GM12875 (cell line): Measurements from ENCODE around the gene PALD1.

ENCODE experiments used
- H3K4me3 ChIP-seq: one replicate; pipeline ENCODE4 v1.5.1; 2011; ENCODE audit warnings: low read depth, low read length, control low read depth
- TF ChIP-seq, protein P1 (sequence below): IDR thresholded peaks from 2 replicates; pipeline ENCODE4 v1.5.1; 2011; ENCODE audit warnings: low read depth, mild to moderate bottlenecking, control low read depth, inconsistent platforms, low read length, moderate library complexity, borderline replicate concordance; ENCODE audit not compliant: insufficient read depth

Gene PALD1

DNA sequence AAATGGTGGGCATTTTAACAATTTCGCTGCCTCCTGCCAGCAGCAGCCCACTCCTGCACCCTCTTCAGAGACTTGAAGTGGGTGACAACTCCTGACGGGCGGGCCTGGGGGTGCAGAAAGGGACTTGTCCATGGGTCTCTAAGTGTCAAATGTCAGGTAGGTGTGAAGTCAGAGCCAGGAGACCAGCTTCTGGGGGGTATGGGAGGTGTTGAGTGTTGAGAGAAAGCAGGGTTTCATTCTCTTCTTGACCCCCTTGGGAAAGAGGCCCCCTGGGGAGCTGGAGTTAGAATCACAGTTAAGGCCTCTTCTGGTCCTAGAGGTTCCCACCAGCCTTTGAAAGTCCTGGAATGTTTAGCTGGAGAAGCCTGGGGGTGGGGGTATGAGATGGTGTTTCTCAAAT, 11.6 kb upstream of the PALD1 start:
- TF ChIP-seq, protein P1, sequence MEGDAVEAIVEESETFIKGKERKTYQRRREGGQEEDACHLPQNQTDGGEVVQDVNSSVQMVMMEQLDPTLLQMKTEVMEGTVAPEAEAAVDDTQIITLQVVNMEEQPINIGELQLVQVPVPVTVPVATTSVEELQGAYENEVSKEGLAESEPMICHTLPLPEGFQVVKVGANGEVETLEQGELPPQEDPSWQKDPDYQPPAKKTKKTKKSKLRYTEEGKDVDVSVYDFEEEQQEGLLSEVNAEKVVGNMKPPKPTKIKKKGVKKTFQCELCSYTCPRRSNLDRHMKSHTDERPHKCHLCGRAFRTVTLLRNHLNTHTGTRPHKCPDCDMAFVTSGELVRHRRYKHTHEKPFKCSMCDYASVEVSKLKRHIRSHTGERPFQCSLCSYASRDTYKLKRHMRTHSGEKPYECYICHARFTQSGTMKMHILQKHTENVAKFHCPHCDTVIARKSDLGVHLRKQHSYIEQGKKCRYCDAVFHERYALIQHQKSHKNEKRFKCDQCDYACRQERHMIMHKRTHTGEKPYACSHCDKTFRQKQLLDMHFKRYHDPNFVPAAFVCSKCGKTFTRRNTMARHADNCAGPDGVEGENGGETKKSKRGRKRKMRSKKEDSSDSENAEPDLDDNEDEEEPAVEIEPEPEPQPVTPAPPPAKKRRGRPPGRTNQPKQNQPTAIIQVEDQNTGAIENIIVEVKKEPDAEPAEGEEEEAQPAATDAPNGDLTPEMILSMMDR, result no peak
- H3K4me3 ChIP-seq, result no peak overlapping the region

DNA sequence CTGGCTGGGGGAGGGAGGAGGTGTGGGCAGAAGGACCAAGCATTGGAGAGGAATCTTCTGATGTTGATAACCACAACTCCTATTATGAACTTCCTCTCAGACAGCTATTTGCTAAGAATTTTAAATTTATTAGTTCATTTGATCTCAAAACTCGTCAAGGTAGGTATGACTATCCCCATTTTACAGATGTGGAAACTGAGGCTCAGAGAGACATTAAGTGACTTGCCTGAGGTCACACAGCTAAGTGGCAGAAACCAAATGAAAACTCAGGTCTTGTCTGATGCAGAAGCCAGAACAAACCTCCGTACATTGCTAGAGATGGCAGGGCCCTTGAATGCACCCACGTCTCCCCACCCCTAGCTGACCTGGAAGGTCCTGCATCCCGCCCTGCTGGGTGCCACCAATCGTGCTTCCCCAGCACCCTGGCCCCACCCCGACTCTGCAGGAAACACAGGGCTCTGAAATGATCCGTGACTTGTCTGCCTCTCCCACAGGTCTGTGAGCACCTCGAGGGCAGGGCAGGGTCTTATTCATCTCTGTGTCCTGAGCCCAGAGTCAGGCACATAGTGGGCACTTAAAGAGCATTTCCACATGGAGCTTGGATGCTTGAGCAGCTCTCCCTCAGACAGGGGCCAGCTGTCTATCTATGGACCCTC, 5.6 kb upstream of the PALD1 start:
- TF ChIP-seq, protein P1, result no peak
- no peak overlapping the region for H3K4me3 ChIP-seq

DNA sequence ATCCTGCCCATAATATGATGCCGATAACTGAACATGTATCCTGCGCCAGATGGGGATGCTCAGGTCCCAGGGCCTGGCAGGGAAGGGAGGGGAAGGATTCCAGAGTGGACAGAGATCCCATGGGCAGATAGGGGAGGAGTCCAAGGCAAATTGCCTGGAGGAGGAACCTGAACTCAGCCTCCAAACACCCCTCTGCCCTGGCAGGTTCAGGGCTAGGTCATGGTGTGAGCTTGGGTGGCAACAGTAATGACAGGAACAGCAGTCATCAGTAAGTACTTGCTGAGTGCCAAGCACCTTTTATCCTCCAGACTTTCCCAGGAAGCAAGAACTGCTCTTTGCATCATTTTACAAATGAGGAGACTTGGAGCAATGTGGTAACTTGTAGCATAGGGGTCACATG, 3.8 kb upstream of the PALD1 start:
- TF ChIP-seq, protein P1, result no peak
- no peak overlapping the region for H3K4me3 ChIP-seq

DNA sequence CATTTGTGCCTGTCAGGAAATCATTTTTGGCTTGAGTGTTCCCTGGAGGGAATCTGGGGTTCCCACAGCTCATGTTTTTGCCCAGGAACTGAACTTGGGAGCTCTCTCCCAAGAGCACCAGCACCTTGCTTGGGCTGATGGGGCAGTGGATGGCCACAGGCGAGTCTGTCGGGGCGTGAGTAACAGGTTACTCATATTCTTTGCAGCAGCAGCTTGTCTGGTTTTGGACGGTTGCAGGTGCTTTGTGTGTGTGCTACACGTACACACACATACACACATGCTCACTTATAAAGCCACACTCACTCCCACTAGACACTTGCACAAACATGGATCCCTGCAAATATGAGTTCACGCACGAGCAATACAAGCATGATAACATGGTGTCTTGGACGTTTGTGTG, 2.9 kb upstream of the PALD1 start:
- H3K4me3 ChIP-seq, result no peak overlapping the region
- TF ChIP-seq, protein P1, result no peak

DNA sequence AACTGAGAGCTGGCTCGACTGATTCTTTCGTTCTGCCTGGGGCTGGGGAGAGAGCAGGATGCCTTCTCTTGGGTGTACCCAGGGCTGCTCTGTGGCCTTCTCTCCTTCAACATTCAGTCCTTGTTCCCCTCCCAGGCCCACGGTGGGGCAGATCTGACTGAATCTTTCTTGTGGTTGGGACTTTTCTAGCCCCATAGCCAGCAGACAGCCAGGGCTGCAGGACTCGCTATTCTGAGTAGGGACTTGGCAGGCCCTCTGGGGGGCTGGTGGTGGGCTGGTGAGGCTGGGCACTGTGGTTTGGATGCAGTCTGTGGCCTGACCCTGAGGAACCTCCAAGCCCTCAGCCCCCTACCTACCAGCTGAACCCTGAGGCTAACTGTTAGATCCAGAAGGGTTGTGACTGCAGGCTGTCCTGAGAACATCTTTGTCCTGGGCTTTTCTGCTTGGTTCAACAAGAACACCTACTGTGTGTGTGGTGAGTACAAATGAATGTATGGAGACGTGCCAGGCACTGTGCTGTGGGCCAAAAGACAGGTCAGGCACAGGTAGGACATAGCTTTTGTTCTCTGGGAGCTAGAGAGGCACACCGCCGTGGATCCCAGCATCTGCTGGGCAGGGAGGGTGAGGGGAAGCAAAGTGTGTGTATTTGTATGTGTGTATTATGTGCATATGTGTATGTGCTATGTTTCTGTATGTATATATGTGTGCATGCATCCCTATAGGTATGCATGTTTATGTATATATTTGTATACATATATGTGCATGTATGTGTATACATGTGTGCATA, 2.1 kb upstream of the PALD1 start:
- TF ChIP-seq, protein P1, result no peak
- no peak overlapping the region for H3K4me3 ChIP-seq

DNA sequence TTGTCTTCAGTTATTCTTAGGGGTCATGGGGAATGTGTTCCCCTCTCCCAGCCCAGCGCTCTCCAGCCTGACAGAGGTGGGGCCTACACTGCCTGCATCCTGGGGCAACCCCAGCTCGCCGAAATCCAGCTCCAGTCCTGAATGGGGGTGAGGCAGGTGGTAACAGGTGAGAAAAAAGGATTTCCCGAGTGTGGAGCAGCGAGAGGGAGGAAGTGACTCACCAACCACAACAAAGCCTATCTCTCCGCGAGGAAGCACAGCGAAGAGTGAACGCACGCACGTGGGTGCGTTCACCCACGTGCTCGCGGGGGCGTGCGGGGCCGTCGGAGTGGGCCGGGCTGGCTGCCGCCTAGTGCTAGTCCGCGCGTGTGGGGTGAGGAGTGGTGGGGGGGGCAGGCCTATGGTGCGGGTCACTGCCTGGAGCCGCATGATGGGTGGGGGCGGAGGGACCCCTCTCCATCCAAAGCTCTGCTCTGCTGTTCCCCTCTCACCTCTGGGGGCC, 855 bp upstream of the PALD1 start:
- H3K4me3 ChIP-seq, result peak overlapping the region; percentile 85
- TF ChIP-seq, protein P1, result no peak
